Measurements from ENCODE around the gene NKX2-1. TPM values are rescaled to one million over a fixed set of nuclear protein-coding genes. Genes with fewer than 3 reads are reported as not detected.

The NKX2-1 gene
- total RNA-seq, 1 donor from 2014 or later: not detected

- intact Hi-C loops (cut with micrococcal nuclease): no loop called here
- Histone ChIP-seq H3K27me3 (ENCODE audit: low read depth) (peaks cover 100% of the 10 kb centered on the region), H3K27ac (replicated peaks) (no peak overlapping the region), H3K4me1 (peaks cover 38% of the 10 kb centered on the region), H3K36me3 (no peaks in the 10 kb centered on the region), H3K9me3 (replicated peaks) (no peaks in the 10 kb centered on the region), H3K4me3 (no peak overlapping the region)
- no peak for TF ChIP-seq CTCF (IDR thresholded peaks at IDR 0.05; ENCODE audit: borderline replicate concordance)
- DNase-seq: no peak
Observed at GRCh38 chr14:36515896-36516718, 3.9 kb downstream of the NKX2-1 start.

GRCh38 chr14:36515105-36515593 lies 4.9 kb downstream of the NKX2-1 start:
- no peaks in the 10 kb centered on the region for H3K36me3 ChIP-seq
- no peak overlapping the region for H3K4me3 ChIP-seq
- TF ChIP-seq CTCF (IDR thresholded peaks at IDR 0.05; ENCODE audit: borderline replicate concordance): no peak
- intact Hi-C loops (cut with micrococcal nuclease): no loop called here
- peaks cover 100% of the 10 kb centered on the region for H3K27me3 ChIP-seq (ENCODE audit: low read depth)
- H3K9me3 ChIP-seq (replicated peaks): no peaks in the 10 kb centered on the region
- no peak overlapping the region for H3K27ac ChIP-seq (replicated peaks)
- DNase-seq: no peak
- H3K4me1 ChIP-seq: peaks cover 29% of the 10 kb centered on the region

GRCh38 chr14:36514278-36515104 lies 5.5 kb downstream of the NKX2-1 start:
- DNase-seq: no peak
- Histone ChIP-seq H3K4me1 (peaks cover 22% of the 10 kb centered on the region), H3K36me3 (no peaks in the 10 kb centered on the region), H3K9me3 (replicated peaks) (no peaks in the 10 kb centered on the region), H3K27me3 (ENCODE audit: low read depth) (peaks cover 100% of the 10 kb centered on the region), H3K27ac (replicated peaks) (no peak overlapping the region), H3K4me3 (no peak overlapping the region)
- intact Hi-C loops (cut with micrococcal nuclease): no loop called here
- no peak for TF ChIP-seq CTCF (IDR thresholded peaks at IDR 0.05; ENCODE audit: borderline replicate concordance)

- Histone ChIP-seq H3K27me3 (ENCODE audit: low read depth) (peaks cover 100% of the 10 kb centered on the region), H3K36me3 (no peaks in the 10 kb centered on the region)
Observed at GRCh38 chr14:36513451-36514277, 6.4 kb downstream of the NKX2-1 start.

More at GRCh38 chr14:36513451-36514277, 6.4 kb downstream of the NKX2-1 start:
- TF ChIP-seq CTCF (IDR thresholded peaks at IDR 0.05; ENCODE audit: borderline replicate concordance): no peak
- Histone ChIP-seq H3K4me1 (peaks cover 14% of the 10 kb centered on the region), H3K9me3 (replicated peaks) (no peaks in the 10 kb centered on the region), H3K4me3 (no peak overlapping the region), H3K27ac (replicated peaks) (no peak overlapping the region)
- intact Hi-C loops (cut with micrococcal nuclease): no loop called here
- no peak for DNase-seq

Data from left ventricle myocardium inferior (tissue), 1 donor.